Liver (tissue), 9 donors: ENCODE measurements around the gene TPX2. TPM values are rescaled to one million over a fixed set of nuclear protein-coding genes. Genes with fewer than 3 reads are reported as not detected.
A peak's percentile ranks its signal among the peaks of the same experiment; 100 is the strongest.

Experiments used
- DNase-seq: peaks from one replicate; pipeline ENCODE4 v3.0.0-alpha.2; 2017; ENCODE audit warnings: low spot score
- H3K27ac ChIP-seq, 2 donors: one replicate each; pipeline ENCODE4 v1.7.0; 2013; ENCODE audit warnings: inconsistent platforms in 2 of 2, low read length in 2 of 2, control low read depth in 1 of 2, low read depth in 1 of 2, mild to moderate bottlenecking in 1 of 2
- H3K27me3 ChIP-seq, 4 donors: one replicate each; pipeline versions ENCODE4 v1.6.1 to v1.7.0; 2013; ENCODE audit warnings: low read length in 3 of 4, inconsistent platforms in 1 of 4, mild to moderate bottlenecking in 1 of 4, moderate library complexity in 1 of 4; ENCODE audit not compliant: control insufficient read depth in 4 of 4, insufficient read depth in 4 of 4
- H3K36me3 ChIP-seq, 4 donors: one replicate each; pipeline versions ENCODE4 v1.6.1 to v1.7.0; 2013; ENCODE audit warnings: low read length in 3 of 4, mild to moderate bottlenecking in 3 of 4, low read depth in 1 of 4, moderate library complexity in 1 of 4; ENCODE audit not compliant: control insufficient read depth in 4 of 4, insufficient read depth in 3 of 4
- H3K4me1 ChIP-seq, 4 donors: one replicate each; pipeline versions ENCODE4 v1.6.1 to v1.7.0; 2013; ENCODE audit warnings: low read length in 3 of 4, mild to moderate bottlenecking in 3 of 4, moderate library complexity in 1 of 4; ENCODE audit not compliant: control insufficient read depth in 4 of 4, insufficient read depth in 4 of 4
- H3K4me3 ChIP-seq, 3 donors: one replicate each; pipeline versions ENCODE4 v1.6.1 to v1.7.0; 2013; ENCODE audit warnings: low read length in 3 of 3, control low read depth in 1 of 3, low read depth in 1 of 3, mild to moderate bottlenecking in 1 of 3
- H3K9ac ChIP-seq, 2 donors: one replicate each; pipeline ENCODE4 v1.7.0; 2013; ENCODE audit warnings: low read length in 2 of 2, mild to moderate bottlenecking in 2 of 2, moderate library complexity in 2 of 2, control low read depth in 1 of 2, low read depth in 1 of 2
- H3K9me3 ChIP-seq, 4 donors: one replicate each; pipeline versions ENCODE4 v1.6.1 to v1.7.0; 2013; ENCODE audit warnings: low read length in 3 of 4; ENCODE audit not compliant: control insufficient read depth in 4 of 4
- ATF3 ChIP-seq: IDR thresholded peaks from 2 replicates; pipeline ENCODE4 v1.6.1; 2016; ENCODE audit warnings: antibody characterized with exemption
- EGR1 ChIP-seq, 2 donors: IDR thresholded peaks; 2 replicates each; pipeline ENCODE4 v1.6.1; 2016 to 2018; ENCODE audit warnings: antibody characterized with exemption in 2 of 2, low read depth in 2 of 2
- FOXA1 ChIP-seq: IDR thresholded peaks from 2 replicates; pipeline ENCODE4 v1.6.1; 2016; ENCODE audit warnings: antibody characterized with exemption
- FOXA2 ChIP-seq: IDR thresholded peaks from 2 replicates; pipeline ENCODE4 v1.6.1; 2016; ENCODE audit warnings: antibody characterized with exemption
- GABPA ChIP-seq, 2 donors: IDR thresholded peaks in 1 of 2; conservative IDR thresholded peaks in 1 of 2; 2 replicates each; pipeline ENCODE4 v1.6.1; 2016; ENCODE audit warnings: antibody characterized with exemption in 2 of 2, mild to moderate bottlenecking in 1 of 2, moderate library complexity in 1 of 2
- HNF4A ChIP-seq, 2 donors: conservative IDR thresholded peaks; 2 replicates each; pipeline ENCODE4 v1.6.1; 2016; ENCODE audit warnings: antibody characterized with exemption in 2 of 2, mild to moderate bottlenecking in 2 of 2
- HNF4G ChIP-seq: IDR thresholded peaks from 2 replicates; pipeline ENCODE4 v1.6.1; 2016; ENCODE audit warnings: antibody characterized with exemption
- JUND ChIP-seq, 2 donors: IDR thresholded peaks; 2 replicates each; pipeline ENCODE4 v1.6.1; 2016; ENCODE audit warnings: antibody characterized with exemption in 2 of 2
- NR2F2 ChIP-seq: IDR thresholded peaks from 2 replicates; pipeline ENCODE4 v1.6.1; 2016; ENCODE audit warnings: antibody characterized with exemption
- RAD21 ChIP-seq, 2 donors: IDR thresholded peaks; 2 replicates each; pipeline ENCODE4 v1.6.1; 2016; ENCODE audit warnings: antibody characterized with exemption in 2 of 2, mild to moderate bottlenecking in 2 of 2
- REST ChIP-seq: IDR thresholded peaks from 2 replicates; pipeline ENCODE4 v1.6.1; 2016; ENCODE audit warnings: antibody characterized with exemption, mild to moderate bottlenecking
- RXRA ChIP-seq, 2 donors: IDR thresholded peaks; 2 replicates each; pipeline ENCODE4 v1.6.1; 2017 to 2018; ENCODE audit warnings: antibody characterized with exemption in 2 of 2, mild to moderate bottlenecking in 1 of 2
- SP1 ChIP-seq: IDR thresholded peaks from 2 replicates; pipeline ENCODE4 v1.6.1; 2018; ENCODE audit warnings: antibody characterized with exemption, mild to moderate bottlenecking
- TAF1 ChIP-seq: conservative IDR thresholded peaks from 2 replicates; pipeline ENCODE4 v1.6.1; 2016; ENCODE audit warnings: antibody characterized with exemption, mild to moderate bottlenecking
- YY1 ChIP-seq: IDR thresholded peaks from 2 replicates; pipeline ENCODE4 v1.6.1; 2016; ENCODE audit warnings: antibody characterized with exemption, mild to moderate bottlenecking
- WGBS: extraction: QIAGEN DNeasy Blood & Tissue Kit; methylation state at CpG from one replicate; pipeline ENCODE4 v1.1.7; 2013; 5-methylcytosine and 5-hydroxymethylcytosine counted together
- polyA plus RNA-seq, 2 donors: library from polyadenylated mRNA; stranded (reverse) in 1 of 2; unstranded in 1 of 2; fragments of 200-250 nt in 1 of 2; fragments of >200 nt in 1 of 2; fragmentation: Nextera tagmentation in 1 of 2; extraction: Ambion mirVana in 1 of 2; gene quantifications; one replicate each; pipeline versions ENCODE4 v1.2.1 to v1.2.3, GENCODE V29; 2013 to 2015
- total RNA-seq, 2 donors: library from RNA; depleted of rRNA; stranded (reverse); fragments of >200 nt; gene quantifications; one replicate each; pipeline ENCODE4 v1.2.3, GENCODE V29; 2014
- TF ChIP-seq, protein P1 (sequence below): IDR thresholded peaks from 2 replicates; pipeline ENCODE4 v1.6.1; 2016; ENCODE audit warnings: antibody characterized with exemption
- TF ChIP-seq, protein P2 (sequence below): IDR thresholded peaks from 2 replicates; pipeline ENCODE4 v1.6.1; 2016; ENCODE audit warnings: antibody characterized with exemption
- donor health status: healthy.
- donor health status: healthy.
- donor health status: healthy.
- donor health status: healthy.
- donor health status: healthy.

The TPX2 gene
- total and polyA plus RNA-seq, 4 donors: 1.1 to 40.8 (median 2.4) TPM

DNA sequence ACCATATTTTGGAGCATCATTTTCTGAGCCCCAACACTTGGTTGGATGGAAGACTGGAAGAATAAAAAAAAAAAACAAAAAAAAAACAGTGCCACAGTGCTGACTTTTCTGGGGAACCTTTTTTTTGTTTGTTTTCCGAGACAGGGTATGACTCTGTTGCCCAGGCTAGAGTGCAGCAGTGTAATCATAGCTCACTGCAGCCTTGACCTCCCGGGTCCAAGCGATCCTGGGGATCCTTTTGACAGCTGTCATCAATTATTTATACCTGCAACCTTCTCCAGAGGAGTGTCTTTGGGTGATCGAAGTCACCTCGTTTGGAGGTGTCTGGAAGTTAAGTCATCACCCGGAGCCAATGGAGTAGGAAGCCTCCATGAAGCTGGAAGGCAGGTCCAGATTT, 7.8 kb upstream of the TPX2 start (continued):
- TF ChIP-seq REST: no peak
- TF ChIP-seq HNF4G: no peak

- DNase-seq: no peak
- H3K4me1 ChIP-seq: peaks cover 2 to 13% (median 6%) of the 10 kb centered on the region in 4 donors
- no peak overlapping the region for H3K27ac ChIP-seq
- no peak for TF ChIP-seq HNF4A (conservative IDR thresholded peaks at IDR 0.05)
- TF ChIP-seq JUND (IDR thresholded peaks at IDR 0.05): no peak
- no peak for TF ChIP-seq GABPA (IDR thresholded peaks at IDR 0.05 in 1 of 2, conservative IDR thresholded peaks at IDR 0.05 in 1 of 2)
- TF ChIP-seq, protein P1, sequence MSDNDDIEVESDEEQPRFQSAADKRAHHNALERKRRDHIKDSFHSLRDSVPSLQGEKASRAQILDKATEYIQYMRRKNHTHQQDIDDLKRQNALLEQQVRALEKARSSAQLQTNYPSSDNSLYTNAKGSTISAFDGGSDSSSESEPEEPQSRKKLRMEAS: no peak
- TF ChIP-seq FOXA2: no peak
- no peak for TF ChIP-seq YY1
- TF ChIP-seq SP1: no peak
- no peak for TF ChIP-seq EGR1 (IDR thresholded peaks at IDR 0.05; ENCODE audit: low read depth in 2 of 2)
- TF ChIP-seq, protein P2, sequence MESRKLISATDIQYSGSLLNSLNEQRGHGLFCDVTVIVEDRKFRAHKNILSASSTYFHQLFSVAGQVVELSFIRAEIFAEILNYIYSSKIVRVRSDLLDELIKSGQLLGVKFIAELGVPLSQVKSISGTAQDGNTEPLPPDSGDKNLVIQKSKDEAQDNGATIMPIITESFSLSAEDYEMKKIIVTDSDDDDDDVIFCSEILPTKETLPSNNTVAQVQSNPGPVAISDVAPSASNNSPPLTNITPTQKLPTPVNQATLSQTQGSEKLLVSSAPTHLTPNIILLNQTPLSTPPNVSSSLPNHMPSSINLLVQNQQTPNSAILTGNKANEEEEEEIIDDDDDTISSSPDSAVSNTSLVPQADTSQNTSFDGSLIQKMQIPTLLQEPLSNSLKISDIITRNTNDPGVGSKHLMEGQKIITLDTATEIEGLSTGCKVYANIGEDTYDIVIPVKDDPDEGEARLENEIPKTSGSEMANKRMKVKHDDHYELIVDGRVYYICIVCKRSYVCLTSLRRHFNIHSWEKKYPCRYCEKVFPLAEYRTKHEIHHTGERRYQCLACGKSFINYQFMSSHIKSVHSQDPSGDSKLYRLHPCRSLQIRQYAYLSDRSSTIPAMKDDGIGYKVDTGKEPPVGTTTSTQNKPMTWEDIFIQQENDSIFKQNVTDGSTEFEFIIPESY: no peak
- no peaks in the 10 kb centered on the region for H3K27me3 ChIP-seq
- peak overlapping the region; percentile 60 to 98 (median 71) for H3K4me3 ChIP-seq
- H3K9me3 ChIP-seq: no peaks in the 10 kb centered on the region
- H3K36me3 ChIP-seq: peaks cover 0 to 2% (median 0%) of the 10 kb centered on the region in 4 donors
- H3K9ac ChIP-seq: peak overlapping the region; percentile 11 to 32
- 2% methylated on average over 11 of the region's 11 CpGs for WGBS
Measured at GRCh38 chr20:31739550-31739977, 474 bp downstream of the TPX2 start.

- H3K4me1 ChIP-seq: peaks cover 2 to 18% (median 6%) of the 10 kb centered on the region in 4 donors
- H3K9ac ChIP-seq: no peak overlapping the region
- 31% methylated on average over 1 of the region's 1 CpG for WGBS
- peaks cover 0 to 2% (median 0%) of the 10 kb centered on the region in 4 donors for H3K36me3 ChIP-seq
- no peaks in the 10 kb centered on the region for H3K9me3 ChIP-seq
- H3K4me3 ChIP-seq: peak overlapping the region in 1 of 3 donors; percentile 21
- H3K27ac ChIP-seq: no peak overlapping the region
- no peak for DNase-seq
- H3K27me3 ChIP-seq: no peaks in the 10 kb centered on the region
- TF ChIP-seq HNF4A (conservative IDR thresholded peaks at IDR 0.05) (no peak), GABPA (IDR thresholded peaks at IDR 0.05 in 1 of 2, conservative IDR thresholded peaks at IDR 0.05 in 1 of 2) (no peak), TAF1 (no peak), RAD21 (IDR thresholded peaks at IDR 0.05) (no peak), RXRA (IDR thresholded peaks at IDR 0.05) (no peak), FOXA2 (no peak), NR2F2 (no peak), YY1 (no peak), ATF3 (no peak), FOXA1 (no peak), JUND (IDR thresholded peaks at IDR 0.05) (no peak), EGR1 (IDR thresholded peaks at IDR 0.05; ENCODE audit: low read depth in 2 of 2) (no peak), REST (no peak)
- TF ChIP-seq, protein P2: no peak
Measured at GRCh38 chr20:31740208-31740607, 1.1 kb downstream of the TPX2 start.
